A673 (cell line): ENCODE measurements around the gene APOBEC3G. TPM values are rescaled to one million over a fixed set of nuclear protein-coding genes. Genes with fewer than 3 reads are reported as not detected.

ENCODE experiments used
- BruUV-seq: library from RNA; stranded (reverse); fragments of 400-500 nt; replicated peaks from 2 replicates; lab custom pipeline; 2021; lab: Mats Ljungman, UMichigan
- CTCF ChIA-PET: fragments of 300-600 bp; sonication (Branson Sonifier 250); formaldehyde crosslinking; loops from one replicate; lab custom pipeline; 2022; ENCODE audit warnings: antibody characterized with exemption; lab: Charles Lee
- POLR2A ChIA-PET: fragments of 300-600 bp; sonication (Branson Sonifier 250); formaldehyde crosslinking; loops from one replicate; lab custom pipeline; 2022; ENCODE audit warnings: antibody characterized with exemption; ENCODE audit not compliant: low non-redundant PET; lab: Charles Lee
- DNase-seq: peaks from one replicate; pipeline ENCODE4 v3.0.0-alpha.2; 2015; ENCODE audit warnings: low spot score
- H3K27ac ChIP-seq: fragments of 200-600 bp; sonication (generic); 2 replicates; pipeline ENCODE4 v1.5.1; 2016; ENCODE audit warnings: mixed run types, low read depth, mild to moderate bottlenecking, mixed read lengths, antibody characterized with exemption, low read length; ENCODE audit not compliant: poor library complexity, severe bottlenecking
- H3K27me3 ChIP-seq: fragments of 200-600 bp; sonication (generic); replicated peaks from 2 replicates; pipeline ENCODE4 v1.6.1; 2017; ENCODE audit warnings: mixed run types, low read depth, mild to moderate bottlenecking, mixed read lengths, antibody characterized with exemption, low read length; ENCODE audit not compliant: insufficient read depth, poor library complexity
- H3K36me3 ChIP-seq: fragments of 200-600 bp; sonication (generic); 2 replicates; pipeline ENCODE4 v1.6.1; 2016; ENCODE audit warnings: mixed run types, mild to moderate bottlenecking, mixed read lengths, antibody characterized with exemption, low read length; ENCODE audit not compliant: insufficient read depth, poor library complexity, severe bottlenecking
- H3K4me1 ChIP-seq: fragments of 200-600 bp; sonication (generic); 2 replicates; pipeline ENCODE4 v1.6.1; 2017; ENCODE audit warnings: mixed run types, mild to moderate bottlenecking, mixed read lengths, antibody characterized with exemption, low read length; ENCODE audit not compliant: insufficient read depth, poor library complexity, severe bottlenecking
- H3K4me3 ChIP-seq: fragments of 200-600 bp; sonication (generic); 2 replicates; pipeline ENCODE4 v1.5.1; 2016; ENCODE audit warnings: low read depth, mixed run types, mild to moderate bottlenecking, mixed read lengths, low read length; ENCODE audit not compliant: poor library complexity, severe bottlenecking
- H3K9me3 ChIP-seq: fragments of 200-600 bp; sonication (generic); 2 replicates; pipeline ENCODE4 v1.6.1; 2016; ENCODE audit warnings: mixed run types, low read depth, mild to moderate bottlenecking, mixed read lengths, antibody characterized with exemption, low read length; ENCODE audit not compliant: poor library complexity, severe bottlenecking
- EZH2 ChIP-seq: fragments of 200-600 bp; sonication (generic); IDR thresholded peaks from 2 replicates; pipeline ENCODE4 v1.6.1; 2017; ENCODE audit warnings: borderline replicate concordance, low read depth, mild to moderate bottlenecking, mixed read lengths, antibody characterized with exemption, low read length; ENCODE audit not compliant: poor library complexity, severe bottlenecking
- intact Hi-C: fragments of 100-400 bp; cut with micrococcal nuclease; formaldehyde crosslinking; loops from one replicate; pipeline ENCODE4 v1.10.0; 2022; ENCODE audit not compliant: unreplicated experiment
- total RNA-seq: library from RNA; stranded (reverse); gene quantifications from 2 replicates; pipeline ENCODE4 v1.2.3, GENCODE V29; 2021
- TF ChIP-seq, protein P1 (sequence below): fragments of 300-800, 200-600 bp; sonication (generic); conservative IDR thresholded peaks from 2 replicates; pipeline ENCODE4 v1.5.1; 2017; ENCODE audit warnings: low read depth, mild to moderate bottlenecking, antibody characterized with exemption, low read length, moderate library complexity, mixed read lengths

The APOBEC3G gene
- total RNA-seq, 1 experiment from 2014 or later = 2.5 TPM

DNA sequence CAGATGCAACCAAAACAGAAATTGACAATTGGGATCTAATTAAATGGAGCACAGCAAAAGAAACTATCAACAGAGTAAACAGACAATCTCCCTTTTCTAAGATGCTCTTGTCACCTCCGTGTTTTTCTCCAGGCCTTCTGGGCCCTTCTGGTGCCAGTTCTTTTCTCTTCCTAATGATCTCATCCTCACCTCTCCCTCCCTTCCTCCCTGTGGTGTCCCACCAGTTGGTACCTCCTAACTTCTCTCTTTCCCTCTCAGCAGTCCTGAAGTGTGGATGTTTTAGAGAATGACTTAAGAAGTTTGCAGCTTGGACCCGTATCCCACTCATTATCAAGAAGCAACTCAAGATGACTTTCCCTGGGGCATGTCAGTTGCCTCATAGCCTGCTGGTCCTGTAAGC is 26.4 kb downstream of the APOBEC3G start:
- Histone ChIP-seq H3K4me3 (no peak overlapping the region), H3K27me3 (no peaks in the 10 kb centered on the region), H3K27ac (no peak overlapping the region), H3K9me3 (no peaks in the 10 kb centered on the region), H3K36me3 (no peaks in the 10 kb centered on the region), H3K4me1 (no peaks in the 10 kb centered on the region)
- POLR2A ChIA-PET = no interaction called here
- BruUV-seq = no TSS peak
- intact Hi-C loops = no loop called here
- CTCF ChIA-PET = no interaction called here
- no peak for DNase-seq
- TF ChIP-seq EZH2 = no peak
- TF ChIP-seq, protein P1, sequence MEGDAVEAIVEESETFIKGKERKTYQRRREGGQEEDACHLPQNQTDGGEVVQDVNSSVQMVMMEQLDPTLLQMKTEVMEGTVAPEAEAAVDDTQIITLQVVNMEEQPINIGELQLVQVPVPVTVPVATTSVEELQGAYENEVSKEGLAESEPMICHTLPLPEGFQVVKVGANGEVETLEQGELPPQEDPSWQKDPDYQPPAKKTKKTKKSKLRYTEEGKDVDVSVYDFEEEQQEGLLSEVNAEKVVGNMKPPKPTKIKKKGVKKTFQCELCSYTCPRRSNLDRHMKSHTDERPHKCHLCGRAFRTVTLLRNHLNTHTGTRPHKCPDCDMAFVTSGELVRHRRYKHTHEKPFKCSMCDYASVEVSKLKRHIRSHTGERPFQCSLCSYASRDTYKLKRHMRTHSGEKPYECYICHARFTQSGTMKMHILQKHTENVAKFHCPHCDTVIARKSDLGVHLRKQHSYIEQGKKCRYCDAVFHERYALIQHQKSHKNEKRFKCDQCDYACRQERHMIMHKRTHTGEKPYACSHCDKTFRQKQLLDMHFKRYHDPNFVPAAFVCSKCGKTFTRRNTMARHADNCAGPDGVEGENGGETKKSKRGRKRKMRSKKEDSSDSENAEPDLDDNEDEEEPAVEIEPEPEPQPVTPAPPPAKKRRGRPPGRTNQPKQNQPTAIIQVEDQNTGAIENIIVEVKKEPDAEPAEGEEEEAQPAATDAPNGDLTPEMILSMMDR = no peak

- Histone ChIP-seq H3K4me3 (no peak overlapping the region), H3K27ac (no peak overlapping the region), H3K36me3 (no peaks in the 10 kb centered on the region), H3K27me3 (no peaks in the 10 kb centered on the region), H3K4me1 (no peaks in the 10 kb centered on the region), H3K9me3 (no peaks in the 10 kb centered on the region)
- ChIA-PET CTCF (no interaction called here), POLR2A (no interaction called here)
- DNase-seq = no peak
- no TSS peak for BruUV-seq
- intact Hi-C loops = no loop called here
- TF ChIP-seq EZH2 = no peak
- TF ChIP-seq, protein P1 = no peak
These were observed 29.3 kb downstream of the APOBEC3G start for GRCh38 chr22:39106326-39106725.

GRCh38 chr22:39108487-39108886 is 31.4 kb downstream of the APOBEC3G start:
- intact Hi-C loops = no loop called here
- no peak overlapping the region for H3K4me3 ChIP-seq
- no peak overlapping the region for H3K27ac ChIP-seq
- TF ChIP-seq EZH2 = no peak
- TF ChIP-seq, protein P1 = no peak
- no peaks in the 10 kb centered on the region for H3K9me3 ChIP-seq
- CTCF ChIA-PET = interaction anchor here (1.1 kb wide), 1 partner anchor 13 kb away, joined by 3 read pairs; no protein-coding TSS in a partner anchor
- H3K36me3 ChIP-seq = no peaks in the 10 kb centered on the region
- DNase-seq = no peak
- POLR2A ChIA-PET = no interaction called here
- no peaks in the 10 kb centered on the region for H3K4me1 ChIP-seq
- H3K27me3 ChIP-seq = no peaks in the 10 kb centered on the region
- no TSS peak for BruUV-seq
